GM19372 (cell line): Measurements from ENCODE around the gene TCEAL7.

Source experiments
- ATAC-seq: cut with Tn5 transposase; IDR thresholded peaks from one replicate; pipeline ENCODE4 v1.9.1; 2021; ENCODE audit warnings: mild to moderate bottlenecking, low read depth, moderate library complexity; ENCODE audit not compliant: unreplicated experiment

TCEAL7 gene

DNA sequence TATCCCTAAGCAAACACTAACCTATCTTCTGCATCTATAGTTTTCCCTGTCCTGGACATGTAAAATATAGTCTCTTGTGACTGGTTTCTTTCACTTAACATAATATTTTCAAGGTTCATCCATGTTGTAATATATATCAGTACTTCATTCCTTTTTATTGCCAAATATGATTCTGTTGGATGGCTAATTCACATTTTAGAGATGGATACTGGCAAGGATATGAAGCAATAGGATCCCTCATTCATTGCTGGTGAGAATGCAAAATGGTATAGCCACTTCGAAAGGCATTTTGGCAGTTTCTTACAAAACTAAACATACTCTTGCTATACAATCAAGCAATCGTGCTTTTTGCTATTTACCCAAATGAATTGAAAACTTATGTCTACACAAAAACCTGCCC, 33.0 kb downstream of the TCEAL7 start:
- ATAC-seq: no peak

DNA sequence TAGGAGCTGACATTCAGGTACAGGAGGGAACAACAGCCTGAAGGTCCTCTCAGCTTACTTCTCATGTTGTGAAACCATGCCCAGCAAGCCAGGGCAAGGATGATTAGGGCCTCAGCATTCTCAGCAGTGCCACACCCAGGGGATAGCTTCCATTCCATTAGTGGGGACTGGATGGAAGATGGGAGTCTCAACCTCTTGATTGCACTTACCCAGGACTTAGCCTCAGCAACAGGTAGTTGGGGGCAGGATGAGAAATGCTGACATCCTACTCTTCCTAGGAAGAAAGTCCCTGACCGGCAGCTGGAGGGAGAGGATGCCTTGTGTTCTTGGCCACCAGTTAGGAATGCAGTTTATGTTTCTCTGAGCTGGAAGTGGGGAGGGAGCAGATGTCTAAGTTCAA, 37.5 kb downstream of the TCEAL7 start:
- no peak for ATAC-seq

DNA sequence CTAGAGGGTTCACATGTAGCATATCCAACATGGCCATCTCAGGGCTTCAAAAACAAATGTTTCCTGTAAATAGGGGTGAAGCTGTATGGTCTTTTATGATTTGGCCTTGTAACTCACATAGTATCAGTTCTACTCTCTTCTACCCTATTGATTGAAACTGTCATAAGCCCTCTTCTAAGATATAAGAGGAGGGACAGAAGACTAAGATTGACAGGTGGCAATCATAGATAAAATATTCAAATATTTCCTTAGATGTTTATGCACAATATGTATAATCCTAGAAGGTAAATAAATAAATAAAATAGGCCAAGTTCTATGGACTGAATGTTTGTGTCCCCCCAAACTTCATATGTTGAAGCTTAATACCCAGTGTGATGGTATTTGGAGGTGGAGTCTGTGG, 39.4 kb downstream of the TCEAL7 start:
- no peak for ATAC-seq

DNA sequence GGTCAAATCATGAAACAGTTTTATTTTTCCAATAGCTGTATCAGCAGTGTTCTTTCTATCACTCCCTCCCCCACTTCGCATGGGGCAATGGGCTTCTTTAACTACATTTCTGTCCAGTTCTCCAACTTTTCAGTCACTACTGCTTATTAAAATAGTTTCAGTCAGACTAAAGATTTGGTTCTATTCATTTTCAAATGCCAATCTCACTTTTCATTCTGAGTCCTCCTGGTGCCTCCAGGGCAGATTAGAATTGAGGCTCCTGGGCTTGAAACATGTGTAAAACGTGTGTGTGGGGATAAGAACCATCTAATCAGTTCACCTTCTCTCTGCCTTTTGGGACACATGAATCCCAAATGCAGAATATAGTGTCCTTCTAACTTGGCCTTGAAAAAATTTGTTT, 42.8 kb downstream of the TCEAL7 start:
- no peak for ATAC-seq

DNA sequence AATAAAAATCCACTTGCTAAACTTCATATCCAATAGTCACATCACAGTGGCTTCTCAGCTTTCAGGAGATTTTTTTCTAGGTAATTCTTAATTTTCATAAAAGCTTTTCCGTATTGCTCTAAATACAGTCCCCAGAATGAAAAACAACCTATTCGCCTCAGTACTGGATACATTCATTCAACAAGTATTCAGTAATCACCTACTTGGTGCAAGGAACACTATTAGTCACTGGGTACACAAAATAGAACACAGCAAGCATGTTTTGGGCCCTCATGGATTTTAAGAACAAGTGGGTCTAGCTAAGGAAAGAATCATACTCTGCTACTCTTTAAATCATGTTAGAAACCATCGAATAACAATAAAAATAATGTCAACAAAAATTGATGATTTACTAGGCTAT, 43.5 kb downstream of the TCEAL7 start:
- no peak for ATAC-seq

DNA sequence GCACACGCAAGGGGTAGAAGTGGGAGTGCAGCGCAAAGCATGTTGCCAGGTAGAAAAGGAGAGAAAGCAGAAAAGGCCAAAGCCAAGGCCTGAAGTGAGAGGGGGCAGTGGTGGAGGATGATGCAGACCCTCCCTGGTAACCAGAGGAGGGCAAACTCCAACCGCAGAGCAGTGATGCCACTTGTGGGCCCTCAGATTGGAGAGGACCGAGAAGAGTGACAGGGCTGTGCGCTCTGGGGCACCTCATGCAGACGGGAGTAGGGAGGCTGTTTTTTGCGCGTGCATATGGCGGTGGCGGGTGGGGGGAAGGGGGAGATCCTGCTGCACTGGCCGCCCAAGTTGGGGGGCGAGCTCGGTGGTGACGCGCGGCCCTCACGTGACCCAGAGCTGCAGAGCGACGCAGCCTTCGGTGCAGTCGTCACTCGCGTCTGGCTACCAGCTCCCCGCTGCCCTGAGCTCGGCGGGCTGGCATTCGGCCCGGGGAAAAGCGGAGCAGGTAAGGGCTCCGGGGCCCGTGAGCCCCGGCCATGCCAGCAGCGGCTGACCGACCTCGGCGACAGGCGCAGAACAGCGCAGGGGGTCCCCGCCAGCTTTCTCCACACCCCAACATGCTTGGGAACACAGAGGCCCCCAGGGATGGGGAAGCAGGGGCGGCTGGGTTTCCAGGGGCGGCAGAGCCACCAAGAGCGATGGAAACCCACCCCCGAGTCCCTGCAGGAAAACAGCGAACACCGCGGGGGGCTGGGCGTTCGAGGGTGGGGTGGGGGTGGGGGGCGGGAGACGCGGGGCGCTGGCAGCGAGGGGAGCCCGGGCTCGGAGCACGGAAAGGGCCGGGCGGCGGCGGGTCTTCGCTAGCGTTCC, 46.3 kb downstream of the TCEAL7 start, which contains the start of gene BEX3:
Gene BEX3, plus strand, starts transcription at position 421 of the 861 bp plus-strand sequence. CDS start 984 bp downstream, outside the sequence.
- ATAC-seq: no peak

GRCh38 chrX:103376979-103377324, 46.9 kb downstream of the TCEAL7 start:
- ATAC-seq: no peak

DNA sequence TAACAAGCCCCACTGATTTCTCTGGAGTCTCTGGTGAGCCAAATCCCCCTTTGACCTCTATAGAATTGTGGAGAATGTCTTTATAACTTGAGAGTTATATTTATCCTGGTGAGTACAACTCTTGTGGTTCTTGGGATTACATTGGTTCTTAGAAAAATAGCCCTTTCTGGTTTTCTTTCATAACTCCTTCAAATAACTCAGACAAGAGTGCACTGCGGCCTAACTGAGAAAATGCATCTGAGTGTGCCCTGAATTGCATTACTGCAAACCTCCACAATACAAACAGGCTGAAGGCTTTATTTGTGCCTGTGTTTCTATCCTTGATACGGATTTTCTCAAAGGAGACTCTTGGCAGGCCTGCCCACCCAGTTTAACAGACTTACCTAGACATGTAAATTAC, 49.0 kb downstream of the TCEAL7 start:
- ATAC-seq: no peak
